ENCODE data around the gene TAB2. TPM values are rescaled to one million over a fixed set of nuclear protein-coding genes. Genes with fewer than 3 reads are reported as not detected.

TAB2 gene
- total RNA-seq, 1 experiment from 2014 or later = 45.8 TPM

DNA sequence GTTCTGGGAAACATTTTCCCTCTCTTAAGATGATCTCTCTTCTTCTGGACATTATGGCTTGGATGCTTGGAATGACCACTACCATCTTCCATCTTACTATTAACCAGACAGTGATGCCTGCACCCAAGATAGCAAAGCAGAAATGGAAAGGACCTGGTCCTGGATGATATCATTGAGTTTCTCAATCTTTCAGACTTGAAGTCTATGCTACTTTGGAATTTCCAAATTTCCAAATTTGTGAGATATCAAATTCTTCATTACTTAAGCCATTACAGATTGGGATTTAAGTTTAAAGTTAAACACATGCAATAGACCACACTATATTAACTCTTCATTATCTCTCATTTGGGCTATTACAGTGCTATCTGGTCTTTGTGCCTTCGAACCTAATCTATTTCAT lies 3.7 kb upstream of the TAB2 start:
- Histone ChIP-seq H3K36me3 (ENCODE audit: low read depth) (no peaks in the 10 kb centered on the region), H3K4me3 (no peak overlapping the region), H3K27me3 (ENCODE audit: insufficient read depth, low read depth) (no peaks in the 10 kb centered on the region), H3K4me2 (no peak overlapping the region), H2AFZ (no peak overlapping the region), H3K9me2 (ENCODE audit: insufficient read depth) (no peaks in the 10 kb centered on the region), H4K20me1 (ENCODE audit: insufficient read depth) (peaks cover 1% of the 10 kb centered on the region; the same call in 1 of the 2 replicates), H3K27ac (no peak overlapping the region), H3F3A (ENCODE audit: insufficient read depth, low read depth) (peaks cover 5% of the 10 kb centered on the region; the same call in 1 of the 2 replicates), H3K9me3 (ENCODE audit: insufficient read depth, low read depth) (no peaks in the 10 kb centered on the region), H3K4me1 (replicated peaks; ENCODE audit: insufficient read depth) (peaks cover 10% of the 10 kb centered on the region), H3K79me2 (ENCODE audit: low read depth) (peaks cover 17% of the 10 kb centered on the region)
- CTCF ChIA-PET = no interaction called here
- TF ChIP-seq EZH2 (IDR thresholded peaks at IDR 0.05; ENCODE audit: low read depth) = no peak
- TF ChIP-seq, protein P1, sequence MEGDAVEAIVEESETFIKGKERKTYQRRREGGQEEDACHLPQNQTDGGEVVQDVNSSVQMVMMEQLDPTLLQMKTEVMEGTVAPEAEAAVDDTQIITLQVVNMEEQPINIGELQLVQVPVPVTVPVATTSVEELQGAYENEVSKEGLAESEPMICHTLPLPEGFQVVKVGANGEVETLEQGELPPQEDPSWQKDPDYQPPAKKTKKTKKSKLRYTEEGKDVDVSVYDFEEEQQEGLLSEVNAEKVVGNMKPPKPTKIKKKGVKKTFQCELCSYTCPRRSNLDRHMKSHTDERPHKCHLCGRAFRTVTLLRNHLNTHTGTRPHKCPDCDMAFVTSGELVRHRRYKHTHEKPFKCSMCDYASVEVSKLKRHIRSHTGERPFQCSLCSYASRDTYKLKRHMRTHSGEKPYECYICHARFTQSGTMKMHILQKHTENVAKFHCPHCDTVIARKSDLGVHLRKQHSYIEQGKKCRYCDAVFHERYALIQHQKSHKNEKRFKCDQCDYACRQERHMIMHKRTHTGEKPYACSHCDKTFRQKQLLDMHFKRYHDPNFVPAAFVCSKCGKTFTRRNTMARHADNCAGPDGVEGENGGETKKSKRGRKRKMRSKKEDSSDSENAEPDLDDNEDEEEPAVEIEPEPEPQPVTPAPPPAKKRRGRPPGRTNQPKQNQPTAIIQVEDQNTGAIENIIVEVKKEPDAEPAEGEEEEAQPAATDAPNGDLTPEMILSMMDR (conservative IDR thresholded peaks at IDR 0.05) = no peak
- intact Hi-C loops (cut with micrococcal nuclease; ENCODE audit: unreplicated experiment) = no loop called here
- no peak for DNase-seq
- POLR2A ChIA-PET (ENCODE audit: unreplicated experiment) = no interaction called here
- no TSS peak for BruUV-seq (replicated peaks)

DNA sequence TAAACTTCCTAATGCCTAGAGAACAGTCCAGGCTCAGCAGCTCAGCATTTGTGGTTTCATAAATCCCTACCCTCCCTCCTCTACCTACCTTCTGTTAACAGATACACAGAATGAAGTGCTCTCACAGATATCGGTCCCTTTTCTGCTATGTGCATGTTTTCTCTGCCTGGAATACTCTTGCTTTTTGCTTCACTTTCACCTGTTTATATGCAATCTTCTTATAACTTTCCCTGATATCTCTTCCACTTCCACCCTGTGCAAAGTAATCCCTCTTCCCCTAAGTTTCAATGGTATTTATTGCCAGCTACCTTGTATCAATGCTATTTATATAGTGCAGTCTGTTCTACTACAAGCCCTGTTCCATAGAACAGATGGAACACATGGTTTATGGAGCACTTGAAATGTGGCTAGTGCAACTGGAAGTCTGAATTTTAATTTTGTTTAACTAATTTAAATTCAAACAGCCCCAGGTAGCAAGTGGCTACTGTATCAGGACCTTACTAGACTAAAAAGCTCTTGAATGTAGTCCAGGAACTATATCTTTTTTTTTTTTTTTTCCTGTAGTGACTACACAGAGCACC lies 3.1 kb upstream of the TAB2 start:
- no TSS peak for BruUV-seq (replicated peaks)
- H3K79me2 ChIP-seq (ENCODE audit: low read depth) = peaks cover 23% of the 10 kb centered on the region
- no peaks in the 10 kb centered on the region for H3K9me2 ChIP-seq (ENCODE audit: insufficient read depth)
- no peaks in the 10 kb centered on the region for H3K9me3 ChIP-seq (ENCODE audit: insufficient read depth, low read depth)
- no peak overlapping the region for H3K27ac ChIP-seq
- H4K20me1 ChIP-seq (ENCODE audit: insufficient read depth) = peaks cover 7% of the 10 kb centered on the region
- peaks cover 11% of the 10 kb centered on the region; the same call in 1 of the 2 replicates for H3F3A ChIP-seq (ENCODE audit: insufficient read depth, low read depth)
- intact Hi-C loops (cut with micrococcal nuclease; ENCODE audit: unreplicated experiment) = no loop called here
- H3K4me3 ChIP-seq = no peak overlapping the region
- no peaks in the 10 kb centered on the region for H3K27me3 ChIP-seq (ENCODE audit: insufficient read depth, low read depth)
- no peak for TF ChIP-seq EZH2 (IDR thresholded peaks at IDR 0.05; ENCODE audit: low read depth)
- TF ChIP-seq, protein P1 (conservative IDR thresholded peaks at IDR 0.05) = no peak
- H3K4me1 ChIP-seq (replicated peaks; ENCODE audit: insufficient read depth) = peaks cover 13% of the 10 kb centered on the region
- ChIA-PET POLR2A (ENCODE audit: unreplicated experiment) (interaction anchor here (0.6 to 0.9 kb wide), 2 partner anchors 144 to 221 kb away, joined by 9 to 18 read pairs; no protein-coding TSS in a partner anchor), CTCF (no interaction called here)
- H3K36me3 ChIP-seq (ENCODE audit: low read depth) = no peaks in the 10 kb centered on the region
- H3K4me2 ChIP-seq = no peak overlapping the region
- H2AFZ ChIP-seq = no peak overlapping the region
- DNase-seq = no peak

DNA sequence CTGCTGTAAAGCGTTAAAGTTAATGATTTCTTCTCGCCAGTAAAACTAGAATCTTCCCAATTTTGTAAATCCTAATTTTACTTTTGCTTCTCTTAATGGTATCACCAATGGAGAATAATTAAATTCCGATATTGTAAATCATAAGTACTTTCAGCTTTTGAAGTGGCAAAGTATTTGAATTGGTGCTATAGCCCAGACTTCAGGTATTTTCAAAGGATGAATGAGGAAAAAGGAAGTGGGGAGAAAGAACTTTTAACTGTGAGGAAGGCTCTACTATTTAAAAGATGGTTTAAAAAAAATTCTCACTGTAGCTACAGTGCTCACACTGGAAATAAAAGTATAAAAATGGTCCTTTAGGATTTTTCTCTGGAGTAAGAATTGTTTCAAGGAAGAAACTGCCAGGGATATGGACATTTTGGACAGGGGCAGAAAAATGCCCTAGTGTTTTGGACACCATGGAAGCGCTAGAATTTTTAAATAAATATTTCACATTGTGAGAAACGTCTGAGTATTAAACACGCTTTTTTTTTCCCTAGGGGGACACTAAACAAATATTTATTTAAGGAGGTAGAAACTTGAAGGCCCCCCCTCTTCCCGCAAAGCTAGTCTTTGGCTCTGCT lies 1.3 kb upstream of the TAB2 start:
- DNase-seq = no peak
- Histone ChIP-seq H3K79me2 (ENCODE audit: low read depth) (peaks cover 41% of the 10 kb centered on the region), H3K4me2 (peak overlapping the region; percentile 75), H3K4me3 (peak overlapping the region; percentile 98), H3K27me3 (ENCODE audit: insufficient read depth, low read depth) (no peaks in the 10 kb centered on the region), H3K27ac (0 out of 2 replicates have a peak overlapping the region, but pooled peaks have one; percentile 5), H3K9me2 (ENCODE audit: insufficient read depth) (no peaks in the 10 kb centered on the region), H2AFZ (peak overlapping the region; percentile 74), H3K4me1 (replicated peaks; ENCODE audit: insufficient read depth) (peaks cover 31% of the 10 kb centered on the region), H3K36me3 (ENCODE audit: low read depth) (no peaks in the 10 kb centered on the region), H4K20me1 (ENCODE audit: insufficient read depth) (peaks cover 23% of the 10 kb centered on the region), H3K9me3 (ENCODE audit: insufficient read depth, low read depth) (no peaks in the 10 kb centered on the region), H3F3A (ENCODE audit: insufficient read depth, low read depth) (peaks cover 11% of the 10 kb centered on the region; the same call in 1 of the 2 replicates)
- intact Hi-C loops (cut with micrococcal nuclease; ENCODE audit: unreplicated experiment) = loop anchor here (5.0 kb wide), 2 partner anchors 84 to 116 kb away; no protein-coding TSS in a partner anchor
- TSS peak; percentile 74 for BruUV-seq (replicated peaks)
- no peak for TF ChIP-seq EZH2 (IDR thresholded peaks at IDR 0.05; ENCODE audit: low read depth)
- TF ChIP-seq, protein P1 (conservative IDR thresholded peaks at IDR 0.05) = no peak
- ChIA-PET CTCF (no interaction called here), POLR2A (ENCODE audit: unreplicated experiment) (no interaction called here)

Measured in PC-9 (cell line).